HCT116 (cell line): ENCODE results near the gene SSTR5.

ENCODE experiments used
- CBX3 ChIP-seq: IDR thresholded peaks from 2 replicates; pipeline ENCODE4 v1.6.1; 2012; ENCODE audit warnings: low read depth
- CEBPB ChIP-seq: IDR thresholded peaks from 2 replicates; pipeline ENCODE4 v1.6.1; 2012; ENCODE audit warnings: low read depth
- EZH2 ChIP-seq: fragments of 200-600 bp; sonication (generic); IDR thresholded peaks from 2 replicates; pipeline ENCODE4 v1.6.1; 2017; ENCODE audit warnings: antibody characterized with exemption, mixed run types
- FOSL1 ChIP-seq: IDR thresholded peaks from 2 replicates; pipeline ENCODE4 v1.6.1; 2012; ENCODE audit warnings: low read depth
- POLR2A ChIP-seq: IDR thresholded peaks from 2 replicates; pipeline ENCODE4 v1.7.0; 2011; ENCODE audit warnings: borderline replicate concordance; ENCODE audit not compliant: insufficient read depth, insufficient read length; ENCODE audit errors: extremely low read depth
- POLR2AphosphoS5 ChIP-seq: IDR thresholded peaks from 2 replicates; pipeline ENCODE4 v1.6.1; 2011; ENCODE audit warnings: mild to moderate bottlenecking, low read depth, low read length, moderate library complexity
- SIN3A ChIP-seq: IDR thresholded peaks from 2 replicates; pipeline ENCODE4 v1.6.1; 2012; ENCODE audit warnings: low read depth
- TF ChIP-seq, protein P1 (sequence below), 3 experiments: fragments of 200-600 bp in 1 of 3; sonication (generic) in 1 of 3; IDR thresholded peaks in 2 of 3; conservative IDR thresholded peaks in 1 of 3; 2 replicates each; pipeline ENCODE4 v1.5.1; 2012 to 2017; ENCODE audit warnings: low read depth in 2 of 3, low read length in 2 of 3, antibody characterized with exemption in 1 of 3, borderline replicate concordance in 1 of 3, control low read depth in 1 of 3, mild to moderate bottlenecking in 1 of 3, mixed read lengths in 1 of 3, mixed run types in 1 of 3, moderate library complexity in 1 of 3; ENCODE audit not compliant: insufficient read depth in 1 of 3
- TF ChIP-seq, protein P2 (sequence below): IDR thresholded peaks from 2 replicates; pipeline ENCODE4 v1.6.1; 2012; ENCODE audit warnings: low read depth
- TF ChIP-seq, protein P3 (sequence below): IDR thresholded peaks from 2 replicates; pipeline ENCODE4 v1.6.1; 2012

DNA sequence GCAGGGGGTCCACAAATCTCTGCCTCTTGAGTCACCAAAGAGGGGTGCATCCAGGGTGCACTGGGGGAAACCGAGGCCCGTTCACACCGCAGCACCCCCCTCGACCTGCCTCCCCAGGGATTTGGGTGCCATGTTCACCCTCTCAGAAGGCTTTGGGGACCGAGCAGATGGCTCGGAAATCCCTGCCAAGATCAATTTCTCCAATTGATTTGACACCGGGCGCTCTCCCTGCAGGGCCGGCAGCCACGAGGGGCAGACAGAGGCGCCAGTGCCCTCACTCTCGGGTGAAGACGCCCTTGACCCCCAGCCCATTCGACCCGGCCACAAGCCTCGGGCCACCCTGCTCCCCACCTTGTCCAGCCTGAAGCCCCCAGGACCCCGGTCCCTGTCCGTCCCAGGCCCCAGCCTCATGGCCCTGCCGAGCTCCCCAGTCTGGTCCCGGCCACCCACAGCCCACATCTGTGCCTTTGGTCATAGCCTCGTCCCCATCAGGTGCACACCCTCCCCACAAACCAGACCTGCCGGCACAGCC, 9.3 kb downstream of the SSTR5 start:
- TF ChIP-seq, protein P1, sequence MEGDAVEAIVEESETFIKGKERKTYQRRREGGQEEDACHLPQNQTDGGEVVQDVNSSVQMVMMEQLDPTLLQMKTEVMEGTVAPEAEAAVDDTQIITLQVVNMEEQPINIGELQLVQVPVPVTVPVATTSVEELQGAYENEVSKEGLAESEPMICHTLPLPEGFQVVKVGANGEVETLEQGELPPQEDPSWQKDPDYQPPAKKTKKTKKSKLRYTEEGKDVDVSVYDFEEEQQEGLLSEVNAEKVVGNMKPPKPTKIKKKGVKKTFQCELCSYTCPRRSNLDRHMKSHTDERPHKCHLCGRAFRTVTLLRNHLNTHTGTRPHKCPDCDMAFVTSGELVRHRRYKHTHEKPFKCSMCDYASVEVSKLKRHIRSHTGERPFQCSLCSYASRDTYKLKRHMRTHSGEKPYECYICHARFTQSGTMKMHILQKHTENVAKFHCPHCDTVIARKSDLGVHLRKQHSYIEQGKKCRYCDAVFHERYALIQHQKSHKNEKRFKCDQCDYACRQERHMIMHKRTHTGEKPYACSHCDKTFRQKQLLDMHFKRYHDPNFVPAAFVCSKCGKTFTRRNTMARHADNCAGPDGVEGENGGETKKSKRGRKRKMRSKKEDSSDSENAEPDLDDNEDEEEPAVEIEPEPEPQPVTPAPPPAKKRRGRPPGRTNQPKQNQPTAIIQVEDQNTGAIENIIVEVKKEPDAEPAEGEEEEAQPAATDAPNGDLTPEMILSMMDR (IDR thresholded peaks at IDR 0.05 in 2 of 3, conservative IDR thresholded peaks at IDR 0.05 in 1 of 3; ENCODE audit: borderline replicate concordance in 1 of 3, insufficient read depth in 1 of 3, low read depth in 2 of 3, low read length in 2 of 3), result no peak
- TF ChIP-seq SIN3A (no peak), POLR2A (no peak), CBX3 (no peak), FOSL1 (no peak), CEBPB (no peak), EZH2 (no peak), POLR2AphosphoS5 (no peak)
- TF ChIP-seq, protein P2, sequence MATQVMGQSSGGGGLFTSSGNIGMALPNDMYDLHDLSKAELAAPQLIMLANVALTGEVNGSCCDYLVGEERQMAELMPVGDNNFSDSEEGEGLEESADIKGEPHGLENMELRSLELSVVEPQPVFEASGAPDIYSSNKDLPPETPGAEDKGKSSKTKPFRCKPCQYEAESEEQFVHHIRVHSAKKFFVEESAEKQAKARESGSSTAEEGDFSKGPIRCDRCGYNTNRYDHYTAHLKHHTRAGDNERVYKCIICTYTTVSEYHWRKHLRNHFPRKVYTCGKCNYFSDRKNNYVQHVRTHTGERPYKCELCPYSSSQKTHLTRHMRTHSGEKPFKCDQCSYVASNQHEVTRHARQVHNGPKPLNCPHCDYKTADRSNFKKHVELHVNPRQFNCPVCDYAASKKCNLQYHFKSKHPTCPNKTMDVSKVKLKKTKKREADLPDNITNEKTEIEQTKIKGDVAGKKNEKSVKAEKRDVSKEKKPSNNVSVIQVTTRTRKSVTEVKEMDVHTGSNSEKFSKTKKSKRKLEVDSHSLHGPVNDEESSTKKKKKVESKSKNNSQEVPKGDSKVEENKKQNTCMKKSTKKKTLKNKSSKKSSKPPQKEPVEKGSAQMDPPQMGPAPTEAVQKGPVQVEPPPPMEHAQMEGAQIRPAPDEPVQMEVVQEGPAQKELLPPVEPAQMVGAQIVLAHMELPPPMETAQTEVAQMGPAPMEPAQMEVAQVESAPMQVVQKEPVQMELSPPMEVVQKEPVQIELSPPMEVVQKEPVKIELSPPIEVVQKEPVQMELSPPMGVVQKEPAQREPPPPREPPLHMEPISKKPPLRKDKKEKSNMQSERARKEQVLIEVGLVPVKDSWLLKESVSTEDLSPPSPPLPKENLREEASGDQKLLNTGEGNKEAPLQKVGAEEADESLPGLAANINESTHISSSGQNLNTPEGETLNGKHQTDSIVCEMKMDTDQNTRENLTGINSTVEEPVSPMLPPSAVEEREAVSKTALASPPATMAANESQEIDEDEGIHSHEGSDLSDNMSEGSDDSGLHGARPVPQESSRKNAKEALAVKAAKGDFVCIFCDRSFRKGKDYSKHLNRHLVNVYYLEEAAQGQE, result no peak
- TF ChIP-seq, protein P3, sequence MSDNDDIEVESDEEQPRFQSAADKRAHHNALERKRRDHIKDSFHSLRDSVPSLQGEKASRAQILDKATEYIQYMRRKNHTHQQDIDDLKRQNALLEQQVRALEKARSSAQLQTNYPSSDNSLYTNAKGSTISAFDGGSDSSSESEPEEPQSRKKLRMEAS, result no peak
